Stimulated activated CD4-positive, alpha-beta T cell treated with anti-CD3 and anti-CD28 coated beads, Interleukin-15, amount 100 ng/mL, for 48 hours (primary cell): ENCODE measurements around the gene WSB1.

Experiments used
- DNase-seq, 2 donors: peaks; one replicate each; pipeline ENCODE4 v3.0.0-alpha.2; 2020; ENCODE audit warnings: low read depth in 2 of 2

Gene WSB1

GRCh38 chr17:27338536-27338985 is 44.6 kb downstream of the WSB1 start:
- no peak for DNase-seq

GRCh38 chr17:27339198-27339835 is 45.4 kb downstream of the WSB1 start:
- no peak for DNase-seq

GRCh38 chr17:27339836-27340550 is 46.1 kb downstream of the WSB1 start:
- DNase-seq: peak in 1 of 2 donors; percentile 33

GRCh38 chr17:27340575-27340974 is 46.7 kb downstream of the WSB1 start:
- DNase-seq: no peak

GRCh38 chr17:27341041-27341471 is 47.1 kb downstream of the WSB1 start:
- DNase-seq: no peak

- no peak for DNase-seq
These were observed 48.1 kb downstream of the WSB1 start for GRCh38 chr17:27342059-27342458.

- no peak for DNase-seq
These were observed 49.4 kb downstream of the WSB1 start for GRCh38 chr17:27343294-27343693.

GRCh38 chr17:27343977-27344607 is 50.2 kb downstream of the WSB1 start:
- no peak for DNase-seq

- DNase-seq: no peak
These were observed 51.4 kb downstream of the WSB1 start for GRCh38 chr17:27345141-27345904.

- DNase-seq: no peak
These were observed 52.5 kb downstream of the WSB1 start for GRCh38 chr17:27346228-27346899.

GRCh38 chr17:27348196-27348595 is 54.3 kb downstream of the WSB1 start:
- DNase-seq: no peak

- no peak for DNase-seq
These were observed 55.7 kb downstream of the WSB1 start for GRCh38 chr17:27349540-27350021.

GRCh38 chr17:27351759-27352158 is 57.8 kb downstream of the WSB1 start:
- no peak for DNase-seq

- DNase-seq: no peak
These were observed 58.6 kb downstream of the WSB1 start for GRCh38 chr17:27352448-27353032.

- no peak for DNase-seq
These were observed 59.1 kb downstream of the WSB1 start for GRCh38 chr17:27353033-27353460.

GRCh38 chr17:27353461-27354050 is 59.6 kb downstream of the WSB1 start:
- DNase-seq: peak; percentile 81 to 84

GRCh38 chr17:27354051-27354490 is 60.2 kb downstream of the WSB1 start:
- no peak for DNase-seq

GRCh38 chr17:27354491-27355081 is 60.7 kb downstream of the WSB1 start:
- no peak for DNase-seq

GRCh38 chr17:27355419-27355818 is 61.5 kb downstream of the WSB1 start:
- no peak for DNase-seq

GRCh38 chr17:27356091-27356705 is 62.3 kb downstream of the WSB1 start:
- no peak for DNase-seq
